ENCODE data around the gene EXOC3.

DNA sequence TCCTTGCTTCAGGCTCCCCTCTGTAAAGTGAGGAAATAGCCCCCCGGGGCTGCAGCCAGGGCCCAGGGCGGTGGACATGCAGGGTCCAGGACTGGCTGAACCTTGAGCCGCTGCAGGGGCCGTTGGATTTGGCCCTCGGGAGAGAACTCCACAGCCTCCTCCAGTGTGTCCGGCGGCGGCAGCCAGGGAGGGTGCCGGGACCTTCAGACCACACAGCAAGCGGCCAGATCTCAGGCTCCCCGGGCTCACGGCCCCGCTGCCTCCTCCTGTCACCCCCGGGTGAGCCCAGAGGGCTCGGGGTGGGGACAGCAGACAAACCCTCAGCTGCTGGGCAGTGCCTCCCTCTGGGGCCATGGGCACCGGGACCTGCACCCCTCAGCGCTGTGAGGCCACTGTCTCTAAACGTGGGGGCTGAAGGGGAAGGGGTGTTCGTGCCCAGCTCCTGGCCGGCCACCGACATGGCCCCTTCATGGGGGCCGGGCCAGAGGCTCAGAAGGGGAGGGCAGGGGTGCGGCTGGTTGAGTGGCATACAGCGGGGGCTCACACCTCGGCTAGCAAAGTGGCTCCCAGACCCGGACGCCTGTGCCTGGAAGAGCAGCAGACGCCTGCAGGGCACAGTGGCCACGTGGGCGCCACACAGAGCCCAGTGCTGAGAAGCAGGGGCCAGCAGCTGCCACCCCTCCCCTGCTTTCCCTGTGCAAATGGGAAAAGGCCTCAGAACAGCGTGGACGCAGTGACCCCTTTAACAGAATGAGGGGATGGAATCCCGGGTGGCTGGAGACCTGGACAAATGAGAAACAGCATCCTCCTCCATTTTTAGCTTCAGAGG is 61.6 kb downstream of the EXOC3 start:
- TF ChIP-seq, protein P1, sequence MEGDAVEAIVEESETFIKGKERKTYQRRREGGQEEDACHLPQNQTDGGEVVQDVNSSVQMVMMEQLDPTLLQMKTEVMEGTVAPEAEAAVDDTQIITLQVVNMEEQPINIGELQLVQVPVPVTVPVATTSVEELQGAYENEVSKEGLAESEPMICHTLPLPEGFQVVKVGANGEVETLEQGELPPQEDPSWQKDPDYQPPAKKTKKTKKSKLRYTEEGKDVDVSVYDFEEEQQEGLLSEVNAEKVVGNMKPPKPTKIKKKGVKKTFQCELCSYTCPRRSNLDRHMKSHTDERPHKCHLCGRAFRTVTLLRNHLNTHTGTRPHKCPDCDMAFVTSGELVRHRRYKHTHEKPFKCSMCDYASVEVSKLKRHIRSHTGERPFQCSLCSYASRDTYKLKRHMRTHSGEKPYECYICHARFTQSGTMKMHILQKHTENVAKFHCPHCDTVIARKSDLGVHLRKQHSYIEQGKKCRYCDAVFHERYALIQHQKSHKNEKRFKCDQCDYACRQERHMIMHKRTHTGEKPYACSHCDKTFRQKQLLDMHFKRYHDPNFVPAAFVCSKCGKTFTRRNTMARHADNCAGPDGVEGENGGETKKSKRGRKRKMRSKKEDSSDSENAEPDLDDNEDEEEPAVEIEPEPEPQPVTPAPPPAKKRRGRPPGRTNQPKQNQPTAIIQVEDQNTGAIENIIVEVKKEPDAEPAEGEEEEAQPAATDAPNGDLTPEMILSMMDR (conservative IDR thresholded peaks at IDR 0.05; ENCODE audit: low read depth, low read length): no peak
- TF ChIP-seq EZH2 (IDR thresholded peaks at IDR 0.05; ENCODE audit: low read length, unreplicated experiment): no peak
